Activated naive CD4-positive, alpha-beta T cell treated with anti-CD3 and anti-CD28 coated beads for 36 hours (primary cell): ENCODE results near the gene GPRIN2. TPM values are rescaled to one million over a fixed set of nuclear protein-coding genes. Genes with fewer than 3 reads are reported as not detected.

Source experiments
- CTCF ChIA-PET: fragments of 350-600 bp; sonication (Branson Sonifier 250); formaldehyde crosslinking; loops from one replicate; lab custom pipeline; 2021; ENCODE audit warnings: antibody characterized with exemption; lab: Charles Lee
- DNase-seq: peaks from one replicate; pipeline ENCODE4 v3.0.0-alpha.2; 2020
- H3K27ac Mint-ChIP-seq: one replicate; pipeline ENCODE4 v1.8.0; 2021; ENCODE audit warnings: mild to moderate bottlenecking, mixed read lengths
- H3K27me3 Mint-ChIP-seq: one replicate; pipeline ENCODE4 v1.8.0; 2021; ENCODE audit warnings: low read depth, mixed read lengths
- H3K36me3 Mint-ChIP-seq: one replicate; pipeline ENCODE4 v1.8.0; 2021; ENCODE audit warnings: low read depth, mixed read lengths
- H3K4me1 Mint-ChIP-seq: one replicate; pipeline ENCODE4 v1.8.0; 2021; ENCODE audit warnings: low read depth, mixed read lengths
- H3K4me3 Mint-ChIP-seq: one replicate; pipeline ENCODE4 v1.8.0; 2021; ENCODE audit warnings: mild to moderate bottlenecking, moderate library complexity, mixed read lengths
- H3K9me3 Mint-ChIP-seq: one replicate; pipeline ENCODE4 v1.8.0; 2021; ENCODE audit warnings: mixed read lengths
- intact Hi-C: fragments of 100-400 bp; cut with micrococcal nuclease; formaldehyde crosslinking; loops from one replicate; pipeline ENCODE4 v1.15.1; 2023
- total RNA-seq, 2 experiments: library from RNA; stranded (reverse); gene quantifications; one replicate each; pipeline ENCODE4 v1.2.3, GENCODE V29; 2021

GPRIN2 gene
- total RNA-seq, 2 experiments from 2014 or later = not detected

GRCh38 chr10:46550795-46551700 lies 5.4 kb downstream of the GPRIN2 start:
- intact Hi-C loops = no loop called here
- CTCF ChIA-PET = interaction anchor here (0.6 kb wide), 2 partner anchors 8 to 23 kb away, joined by 3 to 4 read pairs; no protein-coding TSS in a partner anchor
- Mint-ChIP-seq H3K27me3 (peaks cover 4% of the 10 kb centered on the region), H3K27ac (no peak overlapping the region), H3K9me3 (no peaks in the 10 kb centered on the region), H3K4me1 (peaks cover under 1% of the 10 kb centered on the region), H3K4me3 (no peak overlapping the region), H3K36me3 (no peaks in the 10 kb centered on the region)
- DNase-seq = peak; percentile 2

GRCh38 chr10:46550076-46550790 lies 6.2 kb downstream of the GPRIN2 start:
- intact Hi-C loops = no loop called here
- no peaks in the 10 kb centered on the region for H3K4me1 Mint-ChIP-seq
- H3K36me3 Mint-ChIP-seq = no peaks in the 10 kb centered on the region
- CTCF ChIA-PET = no interaction called here
- DNase-seq = peak; percentile 4
- no peak overlapping the region for H3K27ac Mint-ChIP-seq
- no peaks in the 10 kb centered on the region for H3K9me3 Mint-ChIP-seq
- H3K27me3 Mint-ChIP-seq = no peaks in the 10 kb centered on the region
- no peak overlapping the region for H3K4me3 Mint-ChIP-seq

- H3K4me1 Mint-ChIP-seq = no peaks in the 10 kb centered on the region
- intact Hi-C loops = no loop called here
- no peaks in the 10 kb centered on the region for H3K36me3 Mint-ChIP-seq
- peak; percentile 2 for DNase-seq
- H3K27me3 Mint-ChIP-seq = no peaks in the 10 kb centered on the region
- no peak overlapping the region for H3K27ac Mint-ChIP-seq
- no peak overlapping the region for H3K4me3 Mint-ChIP-seq
- no peaks in the 10 kb centered on the region for H3K9me3 Mint-ChIP-seq
- CTCF ChIA-PET = interaction anchor here (0.6 kb wide), 1 partner anchor 10 kb away, joined by 5 read pairs; no protein-coding TSS in a partner anchor
Observed at GRCh38 chr10:46549171-46550075, 7.0 kb downstream of the GPRIN2 start.

GRCh38 chr10:46548498-46549090 lies 7.9 kb downstream of the GPRIN2 start:
- Mint-ChIP-seq H3K27ac (no peak overlapping the region), H3K4me1 (no peaks in the 10 kb centered on the region), H3K9me3 (no peaks in the 10 kb centered on the region), H3K36me3 (no peaks in the 10 kb centered on the region), H3K4me3 (no peak overlapping the region), H3K27me3 (no peaks in the 10 kb centered on the region)
- intact Hi-C loops = no loop called here
- CTCF ChIA-PET = no interaction called here
- peak; percentile 3 for DNase-seq

GRCh38 chr10:46547541-46548497 lies 8.6 kb downstream of the GPRIN2 start:
- intact Hi-C loops = no loop called here
- no peaks in the 10 kb centered on the region for H3K9me3 Mint-ChIP-seq
- H3K27ac Mint-ChIP-seq = no peak overlapping the region
- H3K4me1 Mint-ChIP-seq = no peaks in the 10 kb centered on the region
- CTCF ChIA-PET = no interaction called here
- H3K4me3 Mint-ChIP-seq = no peak overlapping the region
- H3K36me3 Mint-ChIP-seq = no peaks in the 10 kb centered on the region
- H3K27me3 Mint-ChIP-seq = peaks cover 5% of the 10 kb centered on the region
- DNase-seq = peak; percentile 3

GRCh38 chr10:46546591-46547540 lies 9.6 kb downstream of the GPRIN2 start:
- H3K36me3 Mint-ChIP-seq = no peaks in the 10 kb centered on the region
- no peak overlapping the region for H3K27ac Mint-ChIP-seq
- DNase-seq = peak; percentile 3
- peaks cover 13% of the 10 kb centered on the region for H3K27me3 Mint-ChIP-seq
- H3K4me1 Mint-ChIP-seq = peaks cover 3% of the 10 kb centered on the region
- CTCF ChIA-PET = no interaction called here
- H3K9me3 Mint-ChIP-seq = no peaks in the 10 kb centered on the region
- intact Hi-C loops = no loop called here
- no peak overlapping the region for H3K4me3 Mint-ChIP-seq

- peak; percentile 2 for DNase-seq
- no peak overlapping the region for H3K4me3 Mint-ChIP-seq
- intact Hi-C loops = no loop called here
- peaks cover 14% of the 10 kb centered on the region for H3K27me3 Mint-ChIP-seq
- no peaks in the 10 kb centered on the region for H3K9me3 Mint-ChIP-seq
- H3K4me1 Mint-ChIP-seq = peaks cover 3% of the 10 kb centered on the region
- H3K27ac Mint-ChIP-seq = no peak overlapping the region
- H3K36me3 Mint-ChIP-seq = no peaks in the 10 kb centered on the region
- CTCF ChIA-PET = interaction anchor here (0.7 to 1.1 kb wide), 2 partner anchors 8 to 318 kb away, joined by 3 read pairs; no protein-coding TSS in a partner anchor
Observed at GRCh38 chr10:46545861-46546590, 10.4 kb downstream of the GPRIN2 start.

GRCh38 chr10:46544989-46545791 lies 11.3 kb downstream of the GPRIN2 start:
- CTCF ChIA-PET = interaction anchor here (0.6 to 1.1 kb wide), 4 partner anchors 9 to 1295 kb away, joined by 3 to 5 read pairs (median 3); no protein-coding TSS in a partner anchor
- intact Hi-C loops = no loop called here
- H3K4me3 Mint-ChIP-seq = no peak overlapping the region
- H3K9me3 Mint-ChIP-seq = no peaks in the 10 kb centered on the region
- no peaks in the 10 kb centered on the region for H3K36me3 Mint-ChIP-seq
- DNase-seq = peak; percentile 9
- H3K27ac Mint-ChIP-seq = no peak overlapping the region
- peaks cover 5% of the 10 kb centered on the region for H3K4me1 Mint-ChIP-seq
- peaks cover 22% of the 10 kb centered on the region for H3K27me3 Mint-ChIP-seq
